NCI-H345 (cell line): ENCODE measurements around the gene ARL4C.

Experiments used
- DNase-seq: peaks from one replicate; lab custom pipeline; 2025; lab: John Stamatoyannopoulos, UW

The ARL4C gene

GRCh38 chr2:234496835-234497593 is at the start of gene ARL4C:
Gene ARL4C, minus strand, starts transcription at chr2:234497081. Its CDS starts 495 bp downstream, at chr2:234496586.
- DNase-seq: peak; percentile 76

- peak; percentile 9 for DNase-seq
These were observed 48.1 kb upstream of the ARL4C start for GRCh38 chr2:234544659-234545611.

GRCh38 chr2:234542742-234543141 is 45.9 kb upstream of the ARL4C start:
- no peak for DNase-seq

- DNase-seq: no peak
These were observed 41.0 kb upstream of the ARL4C start for GRCh38 chr2:234537929-234538328.

- peak; percentile 86 for DNase-seq
These were observed 39.5 kb upstream of the ARL4C start for GRCh38 chr2:234536178-234536965.

GRCh38 chr2:234535464-234535863 is 38.6 kb upstream of the ARL4C start:
- DNase-seq: no peak

GRCh38 chr2:234534515-234534914 is 37.6 kb upstream of the ARL4C start:
- DNase-seq: no peak

GRCh38 chr2:234533626-234534025 is 36.7 kb upstream of the ARL4C start:
- peak; percentile 92 for DNase-seq

GRCh38 chr2:234528410-234529148 is 31.7 kb upstream of the ARL4C start:
- DNase-seq: no peak

- no peak for DNase-seq
These were observed 29.8 kb upstream of the ARL4C start for GRCh38 chr2:234526711-234527110.

GRCh38 chr2:234521536-234521935 is 24.7 kb upstream of the ARL4C start:
- DNase-seq: peak; percentile 30

GRCh38 chr2:234518986-234519642 is 22.2 kb upstream of the ARL4C start:
- DNase-seq: no peak

GRCh38 chr2:234517971-234518370 is 21.1 kb upstream of the ARL4C start:
- DNase-seq: no peak

- peak; percentile 33 for DNase-seq
These were observed 18.2 kb upstream of the ARL4C start for GRCh38 chr2:234514873-234515638.

- no peak for DNase-seq
These were observed 17.2 kb upstream of the ARL4C start for GRCh38 chr2:234514099-234514498.

- peak; percentile 65 for DNase-seq
These were observed 16.2 kb upstream of the ARL4C start for GRCh38 chr2:234512884-234513669.

- no peak for DNase-seq
These were observed 6.0 kb upstream of the ARL4C start for GRCh38 chr2:234502919-234503285.

GRCh38 chr2:234502285-234502918 is 5.5 kb upstream of the ARL4C start:
- DNase-seq: peak; percentile 41
